PC-9 (cell line): ENCODE measurements around the gene NUDT5. TPM values are rescaled to one million over a fixed set of nuclear protein-coding genes. Genes with fewer than 3 reads are reported as not detected.
"Not testable (repeated sequence)": the region's sequence is repeated elsewhere in the genome, so short reads cannot be mapped to it uniquely, and the experiment has no call there.

Source experiments
- BruUV-seq: library from RNA; stranded (reverse); fragments of 400-500 nt; replicated peaks from 2 replicates; lab custom pipeline; 2021; lab: Mats Ljungman, UMichigan
- CTCF ChIA-PET: fragments of 300-600 bp; sonication (Branson Sonifier 250); formaldehyde crosslinking; loops from one replicate; lab custom pipeline; 2022; ENCODE audit warnings: antibody characterized with exemption; lab: Charles Lee
- POLR2A ChIA-PET: fragments of 300-600 bp; sonication (Branson Sonifier 250); formaldehyde crosslinking; loops from one replicate; lab custom pipeline; 2022; ENCODE audit warnings: antibody characterized with exemption; ENCODE audit not compliant: unreplicated experiment; lab: Charles Lee
- DNase-seq, 2 experiments: peaks; one replicate each; pipeline versions ENCODE4 v3.0.0 to v3.0.0-alpha.2; 2015 to 2022; ENCODE audit warnings: mixed read lengths in 1 of 2
- H2AFZ ChIP-seq: fragments of 200-600 bp; sonication (generic); 2 replicates; pipeline ENCODE4 v1.8.1; 2017; ENCODE audit warnings: antibody characterized with exemption
- H3F3A ChIP-seq: fragments of 200-600 bp; sonication (generic); 2 replicates; pipeline ENCODE4 v1.8.1; 2017; ENCODE audit warnings: antibody characterized with exemption, mild to moderate bottlenecking, low read depth; ENCODE audit not compliant: insufficient read depth
- H3K27ac ChIP-seq: fragments of 200-600 bp; sonication (generic); 2 replicates; pipeline ENCODE4 v1.6.1; 2016; ENCODE audit warnings: mixed run types
- H3K27me3 ChIP-seq: fragments of 200-600 bp; sonication (generic); 2 replicates; pipeline ENCODE4 v1.6.1; 2016; ENCODE audit warnings: low read depth, mixed run types; ENCODE audit not compliant: insufficient read depth
- H3K36me3 ChIP-seq: fragments of 200-600 bp; sonication (generic); 2 replicates; pipeline ENCODE4 v1.6.1; 2016; ENCODE audit warnings: low read depth, mixed run types
- H3K4me1 ChIP-seq: fragments of 200-600 bp; sonication (generic); replicated peaks from 2 replicates; pipeline ENCODE4 v1.6.1; 2016; ENCODE audit warnings: mixed run types; ENCODE audit not compliant: insufficient read depth
- H3K4me2 ChIP-seq: fragments of 200-600 bp; sonication (generic); 2 replicates; pipeline ENCODE4 v1.6.1; 2017; ENCODE audit warnings: mixed run types
- H3K4me3 ChIP-seq: fragments of 200-600 bp; sonication (generic); 2 replicates; pipeline ENCODE4 v1.6.1; 2016; ENCODE audit warnings: mixed run types
- H3K79me2 ChIP-seq: fragments of 200-600 bp; sonication (generic); 2 replicates; pipeline ENCODE4 v1.6.1; 2017; ENCODE audit warnings: low read depth, mixed run types
- H3K9me2 ChIP-seq: fragments of 200-600 bp; sonication (generic); 2 replicates; pipeline ENCODE4 v1.8.1; 2017; ENCODE audit warnings: mild to moderate bottlenecking; ENCODE audit not compliant: insufficient read depth
- H3K9me3 ChIP-seq: fragments of 200-600 bp; sonication (generic); 2 replicates; pipeline ENCODE4 v1.8.1; 2016; ENCODE audit warnings: low read depth; ENCODE audit not compliant: insufficient read depth
- H4K20me1 ChIP-seq: fragments of 200-600 bp; sonication (generic); 2 replicates; pipeline ENCODE4 v1.8.1; 2017; ENCODE audit not compliant: insufficient read depth
- EZH2 ChIP-seq: fragments of 200-600 bp; sonication (generic); IDR thresholded peaks from 2 replicates; pipeline ENCODE4 v1.8.0; 2017; ENCODE audit warnings: antibody characterized with exemption, low read depth
- intact Hi-C: fragments of 100-400 bp; cut with micrococcal nuclease; formaldehyde crosslinking; loops from one replicate; pipeline ENCODE4 v1.10.0; 2022; ENCODE audit not compliant: unreplicated experiment
- total RNA-seq: library from RNA; stranded (reverse); gene quantifications from 2 replicates; pipeline ENCODE4 v1.2.3, GENCODE V29; 2021
- TF ChIP-seq, protein P1 (sequence below): fragments of 200-600 bp; sonication (generic); conservative IDR thresholded peaks from 2 replicates; pipeline ENCODE4 v1.6.1; 2017; ENCODE audit warnings: mixed run types, antibody characterized with exemption, mild to moderate bottlenecking, moderate library complexity

The NUDT5 gene
- total RNA-seq, 1 experiment from 2014 or later: 82.0 TPM

DNA sequence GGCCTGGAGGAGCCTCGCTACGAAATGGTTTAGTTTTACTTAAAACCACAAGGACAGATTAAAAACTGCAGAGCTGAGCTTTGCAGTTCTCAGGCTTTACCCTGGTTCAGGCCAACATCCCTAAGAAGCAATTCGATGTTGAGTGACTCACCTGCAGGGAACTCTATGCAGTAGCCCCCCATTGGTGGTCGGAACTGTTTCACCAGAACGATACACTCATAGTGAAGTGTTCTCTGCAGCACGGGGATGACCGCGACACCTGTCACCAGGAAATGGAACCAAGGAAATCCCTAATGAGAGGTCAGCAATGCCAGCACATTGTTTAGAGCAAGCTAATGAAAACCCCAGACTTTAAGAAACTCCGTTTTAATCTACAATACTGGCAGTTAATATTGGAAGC is 18.0 kb downstream of the NUDT5 start:
- ChIA-PET CTCF (no interaction called here), POLR2A (no interaction called here)
- DNase-seq: no peak
- Histone ChIP-seq H3F3A (no peaks in the 10 kb centered on the region), H3K79me2 (no peaks in the 10 kb centered on the region), H3K4me3 (no peak overlapping the region), H3K36me3 (no peaks in the 10 kb centered on the region), H2AFZ (no peak overlapping the region), H3K9me3 (no peaks in the 10 kb centered on the region), H3K9me2 (no peaks in the 10 kb centered on the region), H4K20me1 (no peaks in the 10 kb centered on the region), H3K4me1 (no peaks in the 10 kb centered on the region), H3K27ac (no peak overlapping the region), H3K27me3 (no peaks in the 10 kb centered on the region), H3K4me2 (no peak overlapping the region)
- intact Hi-C loops: no loop called here
- BruUV-seq: no TSS peak
- TF ChIP-seq EZH2: no peak
- TF ChIP-seq, protein P1, sequence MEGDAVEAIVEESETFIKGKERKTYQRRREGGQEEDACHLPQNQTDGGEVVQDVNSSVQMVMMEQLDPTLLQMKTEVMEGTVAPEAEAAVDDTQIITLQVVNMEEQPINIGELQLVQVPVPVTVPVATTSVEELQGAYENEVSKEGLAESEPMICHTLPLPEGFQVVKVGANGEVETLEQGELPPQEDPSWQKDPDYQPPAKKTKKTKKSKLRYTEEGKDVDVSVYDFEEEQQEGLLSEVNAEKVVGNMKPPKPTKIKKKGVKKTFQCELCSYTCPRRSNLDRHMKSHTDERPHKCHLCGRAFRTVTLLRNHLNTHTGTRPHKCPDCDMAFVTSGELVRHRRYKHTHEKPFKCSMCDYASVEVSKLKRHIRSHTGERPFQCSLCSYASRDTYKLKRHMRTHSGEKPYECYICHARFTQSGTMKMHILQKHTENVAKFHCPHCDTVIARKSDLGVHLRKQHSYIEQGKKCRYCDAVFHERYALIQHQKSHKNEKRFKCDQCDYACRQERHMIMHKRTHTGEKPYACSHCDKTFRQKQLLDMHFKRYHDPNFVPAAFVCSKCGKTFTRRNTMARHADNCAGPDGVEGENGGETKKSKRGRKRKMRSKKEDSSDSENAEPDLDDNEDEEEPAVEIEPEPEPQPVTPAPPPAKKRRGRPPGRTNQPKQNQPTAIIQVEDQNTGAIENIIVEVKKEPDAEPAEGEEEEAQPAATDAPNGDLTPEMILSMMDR: no peak

DNA sequence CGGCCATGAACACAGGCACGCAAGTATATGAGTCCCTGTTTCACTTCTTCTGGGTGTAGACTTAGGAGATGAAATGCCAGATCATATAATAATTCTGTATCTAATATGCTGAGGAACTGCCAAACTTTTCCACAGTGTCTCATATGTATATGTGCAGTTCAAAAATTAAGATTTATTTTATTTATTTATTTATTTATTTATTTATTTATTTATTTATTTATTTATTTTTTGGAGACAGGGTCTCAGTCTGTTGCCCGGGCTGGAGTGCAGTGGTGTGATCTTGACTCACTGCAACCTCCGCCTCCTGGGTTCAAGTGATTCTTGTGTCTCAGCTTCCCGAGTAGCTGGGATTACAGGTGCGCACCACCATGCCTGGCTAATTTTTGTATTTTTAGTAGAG is 24.2 kb downstream of the NUDT5 start:
- POLR2A ChIA-PET, H3K4me2 ChIP-seq, CTCF ChIA-PET, H3K4me1 ChIP-seq, BruUV-seq, DNase-seq, H3K9me2 ChIP-seq, H3K79me2 ChIP-seq, H3K9me3 ChIP-seq, H4K20me1 ChIP-seq, H3K36me3 ChIP-seq, H3K4me3 ChIP-seq, H3K27ac ChIP-seq, H3F3A ChIP-seq, H3K27me3 ChIP-seq, H2AFZ ChIP-seq, intact Hi-C loops: not testable (repeated sequence)

DNA sequence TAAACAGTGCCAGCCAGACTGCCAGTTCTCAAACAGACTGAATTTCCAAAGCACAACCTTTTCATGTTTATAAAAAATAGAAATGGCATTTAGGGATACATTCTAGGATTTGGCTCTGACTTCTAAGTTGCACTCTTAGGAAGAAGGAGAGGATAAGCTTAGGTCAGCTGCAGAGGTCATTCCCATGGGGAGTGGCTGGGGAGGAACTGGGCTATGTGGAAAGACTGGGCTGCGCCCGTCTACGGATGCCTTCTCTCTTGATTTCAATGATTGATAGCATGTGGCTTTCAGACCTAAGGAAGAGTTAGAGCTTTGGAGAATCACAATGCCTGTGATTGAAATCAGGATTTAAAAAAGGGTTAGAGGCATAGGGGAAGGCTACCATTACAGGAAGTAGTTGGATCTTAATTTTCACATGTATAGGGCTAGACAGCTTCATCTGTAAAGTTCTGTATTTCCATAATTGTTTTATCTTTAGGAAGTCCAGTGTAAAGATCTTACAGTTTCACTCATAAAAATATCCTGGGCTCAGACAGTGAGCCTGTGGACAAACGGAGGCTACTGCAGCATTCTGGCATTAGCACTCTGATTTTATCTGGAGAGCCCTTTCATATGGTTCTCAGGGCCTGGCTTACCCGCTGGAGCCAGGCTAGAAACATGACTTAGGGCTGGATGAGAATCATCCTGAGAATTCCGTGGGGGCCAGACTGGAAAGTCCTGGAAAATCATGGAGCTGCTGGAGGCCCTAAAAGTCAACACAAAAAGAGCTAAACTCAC is 29.5 kb downstream of the NUDT5 start:
- no peak overlapping the region for H3K27ac ChIP-seq
- BruUV-seq: no TSS peak
- H3K36me3 ChIP-seq: no peaks in the 10 kb centered on the region
- no peak overlapping the region for H3K4me3 ChIP-seq
- no peaks in the 10 kb centered on the region for H3K4me1 ChIP-seq
- H2AFZ ChIP-seq: no peak overlapping the region
- TF ChIP-seq, protein P1: no peak
- no peak for TF ChIP-seq EZH2
- no peaks in the 10 kb centered on the region for H3F3A ChIP-seq
- no peaks in the 10 kb centered on the region for H3K9me2 ChIP-seq
- H3K27me3 ChIP-seq: no peaks in the 10 kb centered on the region
- H3K4me2 ChIP-seq: no peak overlapping the region
- CTCF ChIA-PET: no interaction called here
- H4K20me1 ChIP-seq: no peaks in the 10 kb centered on the region
- intact Hi-C loops: no loop called here
- no peaks in the 10 kb centered on the region for H3K9me3 ChIP-seq
- no peaks in the 10 kb centered on the region for H3K79me2 ChIP-seq
- no peak for DNase-seq
- POLR2A ChIA-PET: no interaction called here

DNA sequence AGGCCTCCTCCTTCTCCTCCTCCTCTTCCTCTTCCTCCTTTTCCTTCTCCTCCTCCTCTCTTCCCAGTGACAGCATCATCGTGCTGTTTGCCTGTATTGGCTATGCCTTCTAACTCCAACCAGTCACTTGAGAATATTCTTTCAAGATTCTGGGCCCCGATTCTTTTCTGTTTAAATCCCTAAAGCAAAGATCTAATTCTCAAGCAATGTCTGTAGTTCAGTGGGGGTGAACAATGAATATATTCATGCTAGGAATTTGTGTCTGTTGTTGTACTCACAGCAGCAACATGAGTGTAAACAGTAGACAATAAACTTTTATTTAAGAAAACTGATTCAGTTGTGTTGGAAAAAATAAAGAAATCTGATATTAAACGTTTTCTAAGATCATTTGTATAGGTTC is 30.7 kb downstream of the NUDT5 start:
- H4K20me1 ChIP-seq: no peaks in the 10 kb centered on the region
- CTCF ChIA-PET: no interaction called here
- no peaks in the 10 kb centered on the region for H3K27me3 ChIP-seq
- POLR2A ChIA-PET: no interaction called here
- no peak overlapping the region for H2AFZ ChIP-seq
- BruUV-seq: no TSS peak
- H3K4me1 ChIP-seq: no peaks in the 10 kb centered on the region
- DNase-seq: no peak
- H3K9me3 ChIP-seq: no peaks in the 10 kb centered on the region
- no peaks in the 10 kb centered on the region for H3K79me2 ChIP-seq
- H3F3A ChIP-seq: no peaks in the 10 kb centered on the region
- H3K36me3 ChIP-seq: no peaks in the 10 kb centered on the region
- no peak overlapping the region for H3K27ac ChIP-seq
- H3K4me2 ChIP-seq: no peak overlapping the region
- H3K4me3 ChIP-seq: no peak overlapping the region
- TF ChIP-seq, protein P1: no peak
- TF ChIP-seq EZH2: no peak
- no peaks in the 10 kb centered on the region for H3K9me2 ChIP-seq
- intact Hi-C loops: no loop called here
